ENCODE data around the gene MYH8. TPM values are rescaled to one million over a fixed set of nuclear protein-coding genes. Genes with fewer than 3 reads are reported as not detected.
A peak's percentile ranks its signal among the peaks of the same experiment; 100 is the strongest.

MYH8 gene
- polyA plus RNA-seq, 4 donors, result 0.62 to 0.97 (median 0.79) TPM

GRCh38 chr17:10385871-10386270 lies 35.9 kb downstream of the MYH8 start:
- DNase-seq (ENCODE audit: low read depth in 4 of 4, low spot score in 3 of 4), result no peak

- DNase-seq (ENCODE audit: low read depth in 4 of 4, low spot score in 3 of 4), result peak; percentile 38 to 54 (median 52)
Observed at GRCh38 chr17:10384175-10384574, 37.6 kb downstream of the MYH8 start.

- no peak for DNase-seq (ENCODE audit: low read depth in 4 of 4, low spot score in 3 of 4)
Observed at GRCh38 chr17:10380631-10381408, 40.9 kb downstream of the MYH8 start.

DNA sequence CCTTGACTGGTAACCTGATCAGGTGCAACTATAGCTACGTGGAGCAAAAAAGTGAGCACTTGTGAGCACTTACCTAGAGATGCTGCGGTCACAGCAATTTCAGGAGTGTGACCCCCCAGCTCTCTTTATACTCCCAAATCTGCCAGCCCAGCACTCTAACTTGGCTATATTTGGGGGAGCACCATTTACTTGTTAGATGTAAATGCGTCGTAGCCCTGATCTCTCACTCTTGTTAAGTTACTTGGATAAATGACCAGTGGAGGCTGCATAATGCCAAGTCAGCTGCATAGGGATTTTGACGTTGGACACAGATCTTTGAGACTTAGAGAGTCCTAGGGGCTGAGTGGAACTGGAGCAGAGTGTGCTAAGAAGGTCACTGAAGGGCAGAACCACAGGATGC lies 48.8 kb downstream of the MYH8 start, which contains the start of gene MYH13:
MYH13 (minus strand) TSS at position 101 of the 400 bp plus-strand sequence. CDS start 8,476 bp downstream, outside the sequence.
- DNase-seq (ENCODE audit: low read depth in 4 of 4, low spot score in 3 of 4), result no peak

- no peak for DNase-seq (ENCODE audit: low read depth in 4 of 4, low spot score in 3 of 4)
Observed at GRCh38 chr17:10370016-10370608, 51.6 kb downstream of the MYH8 start.

- DNase-seq (ENCODE audit: low read depth in 4 of 4, low spot score in 3 of 4), result no peak
Observed at GRCh38 chr17:10369239-10369638, 52.5 kb downstream of the MYH8 start.

DNA sequence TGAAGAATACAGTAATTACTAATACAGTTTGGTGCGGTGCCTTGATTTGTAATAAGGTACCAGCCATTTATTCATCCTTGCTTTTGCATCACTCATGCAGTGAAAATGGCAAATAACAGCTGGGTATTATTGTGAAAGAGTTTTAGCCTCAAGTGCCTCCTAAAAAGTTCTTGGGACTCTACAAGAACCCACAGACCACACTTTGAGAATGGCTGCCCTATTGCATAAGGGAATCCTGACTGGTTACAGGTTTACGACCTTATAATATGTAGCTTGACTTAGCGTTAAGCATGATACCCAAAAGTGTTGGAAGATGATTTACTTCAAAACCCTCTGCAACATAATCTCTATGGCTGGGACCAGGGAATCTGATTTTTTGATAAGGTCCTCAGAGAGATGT lies 53.2 kb downstream of the MYH8 start:
- no peak for DNase-seq (ENCODE audit: low read depth in 4 of 4, low spot score in 3 of 4)

- no peak for DNase-seq (ENCODE audit: low read depth in 4 of 4, low spot score in 3 of 4)
Observed at GRCh38 chr17:10360578-10360977, 61.2 kb downstream of the MYH8 start.

- DNase-seq (ENCODE audit: low read depth in 4 of 4, low spot score in 3 of 4), result no peak
Observed at GRCh38 chr17:10357768-10358167, 64.0 kb downstream of the MYH8 start.

- no peak for DNase-seq (ENCODE audit: low read depth in 4 of 4, low spot score in 3 of 4)
Observed at GRCh38 chr17:10354651-10355050, 67.1 kb downstream of the MYH8 start.

DNA sequence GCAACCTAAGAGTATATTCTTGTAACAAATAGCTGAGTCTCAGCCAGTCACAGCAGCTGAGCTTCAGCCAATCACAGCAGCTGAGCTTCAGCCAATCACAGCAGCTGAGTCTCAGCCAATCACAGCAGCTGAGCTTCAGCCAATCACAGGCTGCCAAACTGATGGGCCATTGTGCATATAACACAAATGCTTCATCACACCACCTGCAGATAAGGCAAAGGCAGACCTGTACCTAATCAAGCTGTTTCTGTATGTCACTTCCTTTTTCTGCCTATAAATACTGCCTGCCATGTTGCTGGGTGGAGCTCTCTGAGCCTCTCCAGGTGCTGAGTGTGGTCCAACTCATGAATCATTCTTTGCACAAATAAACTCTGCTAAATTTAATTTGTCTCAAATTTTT lies 68.9 kb downstream of the MYH8 start:
- DNase-seq (ENCODE audit: low read depth in 4 of 4, low spot score in 3 of 4), result no peak

- DNase-seq (ENCODE audit: low read depth in 4 of 4, low spot score in 3 of 4), result no peak
Observed at GRCh38 chr17:10349403-10349802, 72.3 kb downstream of the MYH8 start.

DNA sequence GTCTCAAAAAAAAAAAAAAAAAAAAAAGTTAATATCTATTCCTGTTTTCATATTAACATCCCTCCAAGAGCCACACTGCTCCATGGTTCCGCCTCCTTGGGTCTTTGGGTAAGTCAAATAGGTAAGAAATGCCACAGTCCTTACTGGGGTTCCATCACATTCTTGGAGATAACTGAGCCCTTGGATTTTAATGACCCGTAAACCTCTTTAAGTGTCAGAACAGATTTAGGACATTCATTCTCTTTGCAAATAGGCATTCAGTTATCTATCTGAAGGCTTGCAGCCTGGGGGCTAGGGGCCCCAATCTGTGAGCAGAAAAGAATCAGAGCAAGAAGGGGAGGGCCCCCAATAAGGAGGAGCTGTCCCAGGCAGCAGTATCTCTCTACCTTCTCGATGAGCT lies 76.9 kb downstream of the MYH8 start:
- no peak for DNase-seq (ENCODE audit: low read depth in 4 of 4, low spot score in 3 of 4)

Other genes with a start within 250 kb of the MYH8 start
- gene GAS7, start 223.3 kb downstream of the MYH8 start, polyA plus RNA-seq (ENCODE audit: insufficient read length in 4 of 4), result 10 to 100 TPM; 16.2 to 19.7 (median 17.2) TPM
- gene MYH13, start 48.9 kb downstream of the MYH8 start, polyA plus RNA-seq (ENCODE audit: insufficient read length in 4 of 4), result under 1 TPM; 0.17 to 0.25 (median 0.20) TPM
- under 1 TPM; 0.06 to 0.19 (median 0.11) TPM for gene MYH4, start 47.6 kb upstream of the MYH8 start, polyA plus RNA-seq (ENCODE audit: insufficient read length in 4 of 4)
- gene MYH1, start 96.6 kb upstream of the MYH8 start, polyA plus RNA-seq (ENCODE audit: insufficient read length in 4 of 4), result under 1 TPM; 0.04 to 0.06 (median 0.05) TPM
- under 1 TPM in 1 of 4 donors, not detected in 3; 0.04 TPM for gene MYH2, start 127.7 kb upstream of the MYH8 start, polyA plus RNA-seq (ENCODE audit: insufficient read length in 4 of 4)
- gene MYH3, start 235.4 kb upstream of the MYH8 start, polyA plus RNA-seq (ENCODE audit: insufficient read length in 4 of 4), result 1 to 10 TPM; 2.6 to 4.7 (median 3.1) TPM